Choroid plexus epithelial cell (primary cell): ENCODE data around the gene LINGO1.
A peak's percentile ranks its signal among the peaks of the same experiment; 100 is the strongest.

Experiments used
- DNase-seq: peaks from one replicate; pipeline ENCODE4 v3.0.0-alpha.2; 2010; ENCODE audit warnings: low read depth
- H3K4me3 ChIP-seq: 2 replicates; pipeline ENCODE4 v1.5.1; 2011; ENCODE audit warnings: low read depth, mild to moderate bottlenecking, control low read depth, low read length, moderate library complexity
- TF ChIP-seq, protein P1 (sequence below): conservative IDR thresholded peaks from 2 replicates; pipeline ENCODE4 v1.5.1; 2011; ENCODE audit warnings: low read depth, mild to moderate bottlenecking, control low read depth, inconsistent platforms, low read length, moderate library complexity

The LINGO1 gene

GRCh38 chr15:77622209-77622933, 10.3 kb downstream of the LINGO1 start:
- H3K4me3 ChIP-seq, result no peak overlapping the region
- no peak for DNase-seq
- TF ChIP-seq, protein P1, sequence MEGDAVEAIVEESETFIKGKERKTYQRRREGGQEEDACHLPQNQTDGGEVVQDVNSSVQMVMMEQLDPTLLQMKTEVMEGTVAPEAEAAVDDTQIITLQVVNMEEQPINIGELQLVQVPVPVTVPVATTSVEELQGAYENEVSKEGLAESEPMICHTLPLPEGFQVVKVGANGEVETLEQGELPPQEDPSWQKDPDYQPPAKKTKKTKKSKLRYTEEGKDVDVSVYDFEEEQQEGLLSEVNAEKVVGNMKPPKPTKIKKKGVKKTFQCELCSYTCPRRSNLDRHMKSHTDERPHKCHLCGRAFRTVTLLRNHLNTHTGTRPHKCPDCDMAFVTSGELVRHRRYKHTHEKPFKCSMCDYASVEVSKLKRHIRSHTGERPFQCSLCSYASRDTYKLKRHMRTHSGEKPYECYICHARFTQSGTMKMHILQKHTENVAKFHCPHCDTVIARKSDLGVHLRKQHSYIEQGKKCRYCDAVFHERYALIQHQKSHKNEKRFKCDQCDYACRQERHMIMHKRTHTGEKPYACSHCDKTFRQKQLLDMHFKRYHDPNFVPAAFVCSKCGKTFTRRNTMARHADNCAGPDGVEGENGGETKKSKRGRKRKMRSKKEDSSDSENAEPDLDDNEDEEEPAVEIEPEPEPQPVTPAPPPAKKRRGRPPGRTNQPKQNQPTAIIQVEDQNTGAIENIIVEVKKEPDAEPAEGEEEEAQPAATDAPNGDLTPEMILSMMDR, result no peak

GRCh38 chr15:77621847-77622208, 10.9 kb downstream of the LINGO1 start:
- TF ChIP-seq, protein P1, result no peak
- no peak overlapping the region for H3K4me3 ChIP-seq
- no peak for DNase-seq

GRCh38 chr15:77620960-77621647, 11.6 kb downstream of the LINGO1 start:
- H3K4me3 ChIP-seq, result no peak overlapping the region
- TF ChIP-seq, protein P1, result no peak
- no peak for DNase-seq

GRCh38 chr15:77620297-77620696, 12.4 kb downstream of the LINGO1 start:
- DNase-seq, result no peak
- TF ChIP-seq, protein P1, result no peak
- no peak overlapping the region for H3K4me3 ChIP-seq

DNA sequence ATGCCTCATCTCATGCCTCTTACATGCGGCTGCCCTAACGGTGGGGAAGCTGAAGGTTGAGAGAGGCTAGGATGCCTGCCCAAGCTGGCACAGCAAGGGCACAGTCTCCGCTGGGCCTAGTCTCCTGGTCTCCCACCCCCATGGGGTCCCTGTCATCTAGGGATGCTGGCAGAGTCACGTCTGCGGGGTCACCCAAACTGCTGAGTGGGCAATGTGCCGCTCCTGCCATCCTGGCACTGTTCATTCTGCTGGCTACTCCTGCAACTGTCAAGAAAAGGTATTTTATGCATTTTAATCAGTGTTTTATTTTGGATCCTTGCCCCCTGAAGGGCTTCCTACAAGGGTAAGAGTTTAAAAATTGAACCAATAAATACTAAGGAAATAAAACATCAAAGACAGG, 12.8 kb downstream of the LINGO1 start:
- H3K4me3 ChIP-seq, result no peak overlapping the region
- DNase-seq, result no peak
- TF ChIP-seq, protein P1, result no peak

DNA sequence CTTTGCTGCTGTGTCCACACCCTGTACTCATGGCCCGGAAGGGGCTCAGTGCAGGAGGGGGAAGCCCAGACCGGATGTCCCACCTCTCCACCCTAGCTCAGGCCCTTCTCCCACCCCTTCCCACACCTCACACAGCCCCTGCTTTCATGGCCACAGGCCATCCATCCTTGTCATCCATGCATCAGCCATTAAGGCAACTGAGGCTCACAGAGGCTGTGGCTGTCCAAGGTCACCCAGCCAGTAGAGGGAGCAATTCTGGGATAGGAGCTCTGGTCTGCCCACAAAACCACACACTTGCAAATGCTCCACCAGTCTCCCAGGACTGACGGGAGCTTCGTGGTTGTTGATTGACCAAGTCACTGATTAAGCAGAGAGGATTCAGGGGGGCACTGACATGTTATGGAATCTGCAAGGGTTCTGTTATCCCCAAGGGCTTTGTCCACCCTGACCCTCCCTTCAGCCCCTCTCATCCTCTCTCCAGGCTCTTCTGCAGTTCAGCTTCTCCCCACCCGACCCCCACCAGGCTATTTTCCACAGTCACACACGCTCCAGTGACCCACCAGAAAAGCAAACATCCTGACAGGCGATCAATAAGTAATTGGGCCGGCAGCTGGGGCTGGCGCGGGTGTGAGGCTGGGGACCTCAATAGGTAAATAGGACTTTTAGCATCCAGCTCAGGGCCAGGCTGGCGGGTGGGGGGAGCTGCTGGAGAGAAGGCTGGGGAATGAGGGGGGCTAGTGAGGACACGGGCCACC, 15.1 kb downstream of the LINGO1 start:
- H3K4me3 ChIP-seq, result no peak overlapping the region
- TF ChIP-seq, protein P1, result peak; percentile 64
- DNase-seq, result peak; percentile 38
